Stimulated activated CD4-positive, alpha-beta T cell treated with anti-CD3 and anti-CD28 coated beads, Interleukin-12 subunit alpha, Interleukin-12 subunit beta, amount 100 ng/mL, for 4 hours (primary cell): ENCODE results near the gene TCOF1.

ENCODE experiments used
- DNase-seq: peaks from one replicate; pipeline ENCODE4 v3.0.0-alpha.2; 2020

TCOF1 gene

DNA sequence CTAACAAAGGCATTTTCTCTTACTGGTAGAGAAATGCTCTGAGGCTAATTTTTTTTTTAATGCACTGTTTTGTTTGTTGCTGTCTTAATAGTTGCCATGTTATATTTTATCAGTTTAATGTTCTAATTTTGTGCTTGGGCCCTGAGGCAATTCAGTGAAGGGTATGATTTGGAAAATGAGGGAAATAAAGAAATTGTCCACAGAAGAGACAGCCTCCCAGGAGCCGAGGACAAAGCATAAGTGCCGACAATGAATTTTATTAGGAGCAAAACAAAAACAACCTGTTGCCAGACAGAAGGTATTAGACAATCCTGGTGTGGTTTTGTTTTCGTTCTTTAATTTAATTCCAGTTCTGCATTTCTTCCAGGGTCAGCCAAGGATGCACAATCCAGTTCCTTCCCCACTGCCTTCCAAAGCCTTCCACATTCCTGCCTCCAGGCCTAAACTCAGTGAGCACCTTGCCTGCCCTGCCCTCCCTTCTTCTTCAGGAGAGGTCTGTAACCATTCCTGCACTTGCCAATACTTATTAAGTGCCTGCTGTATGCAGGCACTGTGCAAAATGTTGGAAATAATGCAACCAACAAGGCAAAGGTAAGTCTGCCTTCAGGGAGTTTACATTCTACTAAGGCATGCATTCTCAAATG is 4.3 kb upstream of the TCOF1 start:
- DNase-seq: no peak

DNA sequence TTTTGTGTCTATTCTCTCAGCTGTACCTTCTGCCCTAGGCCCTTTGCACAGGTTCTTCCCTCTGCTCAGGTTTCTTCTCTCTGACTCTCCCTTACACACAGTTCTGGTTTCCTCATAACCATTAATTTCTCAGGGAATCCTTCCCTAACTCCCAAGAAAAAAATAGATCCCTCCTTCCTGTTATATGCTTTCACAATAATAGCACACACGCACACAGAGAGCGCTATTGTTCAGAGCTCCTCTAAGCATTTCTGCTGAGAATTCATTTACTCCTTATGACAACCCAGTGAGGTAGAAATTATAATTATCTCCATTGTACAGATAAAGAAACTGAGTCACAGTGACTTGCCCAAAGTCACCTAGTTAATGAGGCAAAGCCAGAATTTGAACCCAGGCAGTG is 1.7 kb upstream of the TCOF1 start:
- no peak for DNase-seq

DNA sequence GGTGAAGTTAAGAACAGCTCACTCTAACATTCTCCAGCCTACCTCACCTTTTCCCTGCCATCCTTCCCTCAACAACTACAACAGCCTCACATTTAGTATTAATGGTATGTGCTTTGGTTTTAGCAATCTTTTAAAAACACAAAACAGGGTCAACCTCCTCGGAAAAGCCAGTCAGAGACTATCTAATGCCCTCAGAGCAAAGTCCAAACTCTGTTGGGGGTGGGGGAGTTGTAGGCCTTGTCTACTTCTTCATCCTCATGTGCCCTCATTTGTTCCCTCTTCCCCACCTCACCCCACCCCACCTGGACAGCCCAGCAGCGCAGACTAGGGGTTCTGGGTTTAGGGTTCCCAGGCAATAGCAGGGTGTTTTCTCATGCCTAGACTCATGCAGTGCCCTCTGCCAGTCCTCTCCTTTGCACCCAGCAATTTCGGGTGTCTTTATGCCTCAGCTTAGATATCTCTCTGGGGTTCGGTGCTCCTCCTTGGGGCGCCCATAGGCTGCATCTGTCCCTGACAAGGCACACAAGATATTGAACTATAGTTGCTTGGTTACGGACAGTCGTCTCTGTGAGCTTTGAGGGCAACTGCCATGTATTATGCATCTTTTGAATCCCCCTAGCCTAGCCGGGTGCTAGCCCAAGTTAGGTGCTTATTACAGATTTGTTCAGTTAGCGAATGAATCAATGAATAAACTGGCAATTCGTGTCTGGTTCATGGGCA is 762 bp upstream of the TCOF1 start:
- no peak for DNase-seq

DNA sequence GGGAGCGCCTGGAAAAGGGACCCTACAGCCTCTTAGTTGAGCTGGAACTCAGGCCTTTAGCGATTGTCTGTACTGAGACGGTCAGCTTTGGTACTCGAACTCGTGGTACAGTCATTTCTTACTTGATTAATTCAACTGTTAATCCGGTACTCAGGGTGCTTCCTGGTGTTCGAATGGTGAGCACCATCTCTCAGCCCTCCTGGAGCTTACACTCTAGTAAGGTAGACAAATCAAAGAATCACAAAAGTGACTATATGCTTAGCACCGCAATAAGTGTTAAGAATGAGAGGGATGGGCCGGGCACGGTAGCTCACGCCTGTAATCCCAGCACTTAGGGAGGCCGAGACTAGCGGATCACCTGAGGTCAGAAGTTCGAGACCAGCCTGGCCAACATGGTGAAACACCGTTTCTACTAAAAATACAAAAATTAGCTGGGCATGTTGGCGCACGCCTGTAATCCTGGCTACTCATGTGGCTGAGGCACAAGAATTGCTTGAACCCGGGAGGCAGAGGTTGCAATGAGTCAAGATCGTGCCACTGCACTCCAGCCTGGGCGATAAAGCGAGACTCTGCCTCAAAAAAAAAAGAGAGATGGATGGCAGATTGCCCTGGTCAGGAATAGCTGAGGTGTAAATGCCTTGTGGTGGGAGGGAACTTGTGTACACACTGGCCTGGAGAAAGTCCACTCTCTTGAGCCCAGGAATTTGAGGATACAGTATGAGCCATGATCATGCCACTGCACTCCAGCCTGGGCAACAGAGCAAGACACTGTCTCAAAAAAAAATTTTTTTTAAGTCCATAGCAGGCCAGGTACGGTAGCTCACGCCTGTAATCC is 981 bp downstream of the TCOF1 start:
- no peak for DNase-seq

GRCh38 chr5:150361301-150361700 is 3.8 kb downstream of the TCOF1 start:
- no peak for DNase-seq

- no peak for DNase-seq
Measured at GRCh38 chr5:150363185-150363584, 5.7 kb downstream of the TCOF1 start.

DNA sequence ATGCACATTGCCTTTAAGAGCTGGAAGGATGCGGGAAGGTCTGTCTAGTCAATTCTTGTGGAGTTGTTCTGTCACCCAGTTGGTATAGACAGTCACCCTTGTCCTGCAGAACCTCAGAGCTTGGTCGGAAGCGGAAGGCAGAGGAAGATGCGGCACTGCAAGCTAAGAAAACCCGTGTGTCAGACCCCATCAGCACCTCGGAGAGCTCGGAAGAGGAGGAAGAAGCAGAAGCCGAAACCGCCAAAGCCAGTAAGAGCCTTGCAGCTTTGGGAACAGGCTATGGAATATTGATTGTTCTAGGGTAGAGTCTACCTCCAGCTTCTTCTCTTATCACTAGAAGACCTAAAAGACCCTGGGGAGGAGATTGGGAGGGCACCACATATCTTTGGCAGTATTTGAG is 6.5 kb downstream of the TCOF1 start:
- DNase-seq: no peak

- DNase-seq: no peak
Measured at GRCh38 chr5:150368526-150368925, 11.0 kb downstream of the TCOF1 start.

DNA sequence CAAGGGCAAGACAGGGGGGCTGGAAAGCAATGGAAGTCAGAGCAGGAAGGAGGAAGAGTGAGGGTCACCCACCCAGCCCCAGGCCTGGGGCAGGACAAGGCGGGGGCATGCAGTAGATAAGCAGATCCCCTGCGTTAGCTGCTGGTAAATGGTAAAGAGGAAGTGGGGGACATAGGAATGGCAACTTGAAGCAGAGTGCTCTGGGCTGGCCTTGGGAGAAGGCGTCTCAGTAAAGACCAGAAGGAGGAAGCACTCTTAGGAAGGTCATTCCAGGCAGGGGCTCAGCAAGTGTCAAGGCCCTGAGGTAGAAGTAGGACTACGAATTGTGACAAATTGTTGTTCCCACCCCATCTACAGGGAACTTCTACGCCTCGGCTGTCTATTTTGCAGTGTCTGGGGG is 15.1 kb downstream of the TCOF1 start:
- no peak for DNase-seq

DNA sequence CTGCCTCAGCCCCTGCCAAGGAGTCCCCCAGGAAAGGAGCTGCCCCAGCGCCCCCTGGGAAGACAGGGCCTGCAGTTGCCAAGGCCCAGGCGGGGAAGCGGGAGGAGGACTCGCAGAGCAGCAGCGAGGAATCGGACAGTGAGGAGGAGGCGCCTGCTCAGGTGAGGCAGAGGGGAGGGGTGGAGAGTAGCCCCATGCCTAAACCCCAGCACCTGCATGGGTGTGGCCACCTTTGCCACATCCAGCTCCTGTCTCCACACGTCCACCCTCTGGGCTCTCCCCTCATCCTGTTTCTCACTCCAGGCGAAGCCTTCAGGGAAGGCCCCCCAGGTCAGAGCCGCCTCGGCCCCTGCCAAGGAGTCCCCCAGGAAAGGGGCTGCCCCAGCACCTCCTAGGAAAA is 17.2 kb downstream of the TCOF1 start:
- DNase-seq: no peak

DNA sequence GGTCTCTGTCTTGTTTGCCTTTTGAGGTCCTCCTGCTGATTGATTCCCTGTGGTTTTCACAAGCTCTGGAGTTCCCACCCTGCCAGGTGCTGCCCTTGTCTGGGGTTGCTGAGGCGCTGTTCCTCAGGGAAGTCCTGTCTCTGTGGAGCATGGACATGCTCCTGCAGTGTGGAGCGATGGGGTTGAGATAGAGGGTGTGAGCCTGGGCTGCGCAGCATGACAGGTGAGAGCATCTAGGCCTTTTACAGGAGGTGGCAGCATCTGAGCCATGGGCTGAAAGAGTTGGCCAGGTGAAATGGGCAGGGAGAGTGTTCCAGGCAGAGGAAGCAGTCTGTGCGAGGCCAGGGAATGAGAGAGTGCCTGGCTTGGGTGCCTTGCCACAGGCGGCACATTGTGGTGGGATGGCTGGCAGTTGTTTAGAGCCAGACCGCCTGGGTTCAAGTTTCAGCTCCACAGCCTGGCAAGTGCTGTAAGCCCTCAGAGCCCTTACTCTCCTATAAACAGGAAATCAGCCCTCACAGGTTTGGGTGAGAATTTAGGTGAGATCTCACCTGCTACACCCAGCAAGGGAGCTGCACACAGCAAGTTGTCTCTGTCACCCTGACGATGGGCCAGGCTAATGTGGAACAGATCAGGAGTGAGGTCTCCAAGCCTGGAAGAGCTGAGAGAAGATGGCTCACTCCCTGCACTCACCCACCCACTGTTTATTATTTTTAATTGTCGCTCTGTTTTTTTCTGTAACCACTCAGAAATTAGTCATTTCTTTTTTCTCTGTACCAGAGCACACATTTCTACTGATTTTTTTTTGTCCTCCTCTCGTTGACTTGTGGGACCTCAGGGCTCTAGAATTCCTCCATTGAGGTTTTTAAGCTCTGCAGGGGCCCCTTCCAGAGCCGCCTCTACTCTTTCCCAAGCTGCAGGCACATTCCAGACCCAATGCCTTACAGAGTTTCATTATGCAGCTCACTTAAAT is 19.6 kb downstream of the TCOF1 start:
- no peak for DNase-seq

DNA sequence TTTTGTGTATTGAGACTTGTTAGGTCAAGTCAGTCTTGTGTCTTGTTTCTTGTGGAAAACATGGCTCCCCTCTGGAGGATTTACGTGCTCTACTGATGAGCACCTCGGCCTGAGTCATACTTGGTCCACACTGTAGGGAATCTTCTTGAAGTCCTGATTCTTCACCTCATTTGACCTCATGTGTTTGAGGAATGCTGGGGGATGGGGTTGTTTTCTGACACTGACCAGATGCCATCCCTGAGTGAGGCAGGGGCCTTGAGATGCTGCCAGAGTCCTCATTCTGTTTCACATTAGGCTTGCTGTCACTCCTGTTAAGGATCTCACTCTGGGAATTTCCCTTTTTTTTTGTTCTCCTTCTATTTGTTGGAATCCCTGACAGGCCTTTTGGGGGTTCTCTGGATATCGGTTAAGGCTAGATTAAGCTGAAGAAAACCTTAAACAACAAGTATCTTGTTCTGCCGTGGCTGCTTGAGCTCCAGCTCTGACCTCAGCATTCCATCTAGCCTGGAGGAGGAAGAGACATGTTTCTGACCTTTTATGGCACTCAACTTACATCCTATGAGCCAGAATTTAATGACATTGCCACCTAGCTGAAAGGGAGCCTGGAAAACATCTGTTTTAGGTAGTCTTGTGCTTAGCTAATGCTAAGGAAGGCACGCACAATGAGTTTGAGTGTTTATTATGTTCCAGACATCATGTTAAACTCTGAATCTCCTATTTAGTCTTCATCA is 20.6 kb downstream of the TCOF1 start:
- no peak for DNase-seq

GRCh38 chr5:150384701-150385100 is 27.2 kb downstream of the TCOF1 start:
- DNase-seq: no peak

DNA sequence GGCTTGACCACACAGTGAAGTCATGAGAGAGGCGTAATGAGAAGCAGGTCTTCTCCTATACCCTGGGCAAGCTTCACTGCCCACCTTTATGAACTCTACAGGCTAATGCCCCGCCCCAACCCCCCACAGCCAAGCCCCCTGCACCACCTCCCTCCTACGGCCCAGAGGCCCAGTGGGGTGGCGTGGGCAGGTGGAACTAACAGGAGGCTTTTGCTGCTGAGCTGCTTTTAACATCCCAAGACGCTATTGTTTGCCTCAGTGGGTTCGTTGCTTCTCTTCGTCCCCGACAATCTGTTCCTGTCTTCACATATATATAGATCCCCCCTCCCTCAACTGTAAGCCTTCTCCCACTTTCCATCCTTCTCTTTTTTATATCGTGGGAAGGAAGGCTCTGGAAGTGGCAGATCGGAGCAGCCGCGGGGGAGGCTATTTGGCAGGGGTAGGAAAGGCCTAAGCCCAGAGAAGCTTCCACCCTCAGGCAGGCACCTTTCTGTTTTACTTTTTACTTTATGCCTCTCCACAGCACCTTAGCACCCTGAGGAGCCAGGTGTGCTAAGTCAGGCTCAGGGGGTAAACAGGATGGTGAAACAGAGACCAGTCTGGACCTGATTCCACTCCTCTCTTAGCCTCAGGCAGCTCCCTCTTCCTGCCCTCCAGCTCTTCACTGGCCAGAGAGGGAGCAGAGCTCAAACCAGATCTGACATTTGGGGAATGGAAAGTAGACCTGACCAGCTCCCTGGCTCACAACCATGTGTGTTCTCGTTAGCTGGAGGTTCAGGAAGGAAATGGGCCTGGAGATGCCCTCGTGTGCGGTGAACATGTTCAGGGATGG is 28.7 kb downstream of the TCOF1 start:
- DNase-seq: no peak

DNA sequence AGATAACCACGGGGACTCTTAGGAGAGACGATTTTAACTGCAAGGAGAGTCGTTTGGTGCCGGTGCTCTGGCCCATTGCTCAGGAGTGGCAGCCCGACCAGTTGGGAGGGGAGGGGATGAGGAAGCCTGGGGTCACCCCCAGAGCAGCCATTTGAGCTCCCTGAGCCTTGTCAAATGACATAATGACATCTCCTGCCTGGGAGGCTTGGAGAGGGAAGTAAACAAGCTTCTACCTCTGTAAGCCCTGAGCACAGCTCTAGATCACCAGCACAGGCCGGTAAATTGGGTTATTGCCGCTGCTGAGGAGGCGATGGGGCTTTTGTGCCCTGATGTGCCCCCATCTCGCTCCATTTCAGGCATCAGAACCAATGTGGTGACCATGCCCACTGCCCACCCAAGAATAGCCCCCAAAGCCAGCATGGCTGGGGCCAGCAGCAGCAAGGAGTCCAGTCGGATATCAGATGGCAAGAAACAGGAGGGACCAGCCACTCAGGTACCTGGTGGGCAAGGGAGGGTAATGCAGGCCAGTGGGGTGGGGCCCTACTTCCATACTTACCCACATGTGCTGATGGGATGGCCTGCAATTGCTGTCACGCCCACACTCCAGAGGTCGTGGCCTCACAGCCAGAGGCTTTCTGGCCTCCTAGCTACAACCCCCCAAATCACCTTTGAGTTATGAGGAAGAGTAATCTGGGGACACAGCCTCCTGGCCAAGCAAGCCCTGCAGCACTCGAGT is 32.2 kb downstream of the TCOF1 start:
- no peak for DNase-seq

GRCh38 chr5:150391064-150391834 is 33.8 kb downstream of the TCOF1 start:
- no peak for DNase-seq

DNA sequence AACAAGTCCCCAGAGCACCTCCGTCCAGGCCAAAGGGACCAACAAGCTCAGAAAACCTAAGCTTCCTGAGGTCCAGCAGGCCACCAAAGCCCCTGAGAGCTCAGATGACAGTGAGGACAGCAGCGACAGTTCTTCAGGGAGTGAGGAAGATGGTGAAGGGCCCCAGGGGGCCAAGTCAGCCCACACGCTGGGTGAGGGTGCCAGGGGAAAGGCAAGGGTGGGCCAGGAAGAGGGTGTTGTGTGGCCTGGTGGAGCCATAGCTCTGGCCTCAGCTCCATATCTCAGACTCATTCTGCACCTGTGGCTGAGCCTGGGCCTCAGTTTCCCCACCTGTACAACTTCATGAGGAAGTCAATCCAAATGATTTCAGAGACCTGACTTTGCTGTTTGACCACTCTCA is 34.5 kb downstream of the TCOF1 start:
- DNase-seq: no peak

GRCh38 chr5:150392680-150393079 is 35.2 kb downstream of the TCOF1 start:
- no peak for DNase-seq

DNA sequence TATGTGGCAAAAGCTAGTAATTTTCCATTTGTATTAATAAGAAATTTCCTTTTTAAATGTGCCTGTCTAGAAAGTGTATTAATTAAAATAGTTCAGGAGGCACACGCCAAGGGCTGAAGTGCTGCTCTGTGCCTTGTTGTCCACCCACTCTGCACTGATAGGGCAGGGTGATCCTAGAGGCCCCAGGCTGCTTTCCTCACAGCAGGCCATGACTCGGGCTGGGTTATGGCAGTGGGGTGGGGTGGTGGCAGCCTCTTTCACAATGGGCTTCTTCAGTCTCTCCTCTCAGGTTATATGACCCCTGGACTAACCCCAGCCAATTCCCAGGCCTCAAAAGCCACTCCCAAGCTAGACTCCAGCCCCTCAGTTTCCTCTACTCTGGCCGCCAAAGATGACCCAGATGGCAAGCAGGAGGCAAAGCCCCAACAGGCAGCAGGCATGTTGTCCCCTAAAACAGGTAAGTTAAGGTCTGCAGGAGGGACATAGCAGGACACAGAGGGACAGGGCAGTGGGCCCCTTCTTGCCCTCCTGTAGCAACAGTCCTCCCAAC is 35.7 kb downstream of the TCOF1 start:
- DNase-seq: no peak
